ENCODE data around the gene C2orf76. TPM values are rescaled to one million over a fixed set of nuclear protein-coding genes. Genes with fewer than 3 reads are reported as not detected.
"Not testable (repeated sequence)": the region's sequence is repeated elsewhere in the genome, so short reads cannot be mapped to it uniquely, and the experiment has no call there.

Gene C2orf76
- total RNA-seq, 4 donors from 2014 or later = 13.5 to 63.0 (median 21.5) TPM

DNA sequence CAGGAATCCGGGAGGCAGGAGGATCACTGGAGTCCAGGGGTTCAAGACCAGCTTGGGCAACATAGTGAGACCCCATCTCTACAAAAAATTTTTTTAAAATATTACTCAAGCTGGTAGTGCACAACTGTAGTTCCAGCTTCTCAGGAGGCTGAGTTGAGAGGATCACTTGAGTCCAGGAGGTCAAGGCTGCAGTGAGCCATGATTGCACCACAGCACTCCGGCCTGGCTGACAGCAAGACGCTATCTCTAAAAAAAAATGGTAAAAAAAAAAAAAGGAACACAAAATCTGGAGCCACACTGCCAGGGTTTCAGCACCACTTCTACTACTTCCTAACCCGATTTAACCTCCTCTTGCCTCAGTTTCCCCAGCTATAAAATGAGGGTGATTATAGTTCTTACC, 86.0 kb downstream of the C2orf76 start:
- H3K27me3 ChIP-seq = no peaks in the 10 kb centered on the region
- no peak for TF ChIP-seq POLR2A (IDR thresholded peaks at IDR 0.05)
- no peak for TF ChIP-seq CTCF (IDR thresholded peaks at IDR 0.05)
- H3K27ac ChIP-seq = no peak overlapping the region
- no peak overlapping the region for H3K4me3 ChIP-seq
- no peaks in the 10 kb centered on the region for H3K9me3 ChIP-seq
- intact Hi-C loops (cut with DNase I; ENCODE audit: low total_unique reads) = no loop called here
- H3K36me3 ChIP-seq = no peaks in the 10 kb centered on the region
- no peak for DNase-seq
- H3K4me1 ChIP-seq = no peaks in the 10 kb centered on the region

GRCh38 chr2:119279666-119280065, 87.0 kb downstream of the C2orf76 start:
- Histone ChIP-seq H3K27ac (no peak overlapping the region), H3K4me3 (no peak overlapping the region), H3K27me3 (no peaks in the 10 kb centered on the region), H3K4me1 (no peaks in the 10 kb centered on the region), H3K36me3 (no peaks in the 10 kb centered on the region), H3K9me3 (no peaks in the 10 kb centered on the region)
- intact Hi-C loops (cut with DNase I; ENCODE audit: low total_unique reads) = no loop called here
- TF ChIP-seq CTCF (IDR thresholded peaks at IDR 0.05) (no peak), POLR2A (IDR thresholded peaks at IDR 0.05) (no peak)
- no peak for DNase-seq

GRCh38 chr2:119278946-119279345, 87.7 kb downstream of the C2orf76 start:
- intact Hi-C loops (cut with DNase I; ENCODE audit: low total_unique reads) = no loop called here
- H3K4me1 ChIP-seq = no peaks in the 10 kb centered on the region
- H3K9me3 ChIP-seq = no peaks in the 10 kb centered on the region
- TF ChIP-seq CTCF (IDR thresholded peaks at IDR 0.05) (no peak), POLR2A (IDR thresholded peaks at IDR 0.05) (no peak)
- no peaks in the 10 kb centered on the region for H3K27me3 ChIP-seq
- no peak for DNase-seq
- H3K27ac ChIP-seq = no peak overlapping the region
- H3K4me3 ChIP-seq = no peak overlapping the region
- H3K36me3 ChIP-seq = no peaks in the 10 kb centered on the region

- DNase-seq; H3K9me3 ChIP-seq; intact Hi-C loops (cut with DNase I; ENCODE audit: low total_unique reads); H3K4me3 ChIP-seq; H3K27me3 ChIP-seq; H3K4me1 ChIP-seq; H3K36me3 ChIP-seq; H3K27ac ChIP-seq: not testable (repeated sequence)
Measured at GRCh38 chr2:119278385-119278784, 88.2 kb downstream of the C2orf76 start.

DNA sequence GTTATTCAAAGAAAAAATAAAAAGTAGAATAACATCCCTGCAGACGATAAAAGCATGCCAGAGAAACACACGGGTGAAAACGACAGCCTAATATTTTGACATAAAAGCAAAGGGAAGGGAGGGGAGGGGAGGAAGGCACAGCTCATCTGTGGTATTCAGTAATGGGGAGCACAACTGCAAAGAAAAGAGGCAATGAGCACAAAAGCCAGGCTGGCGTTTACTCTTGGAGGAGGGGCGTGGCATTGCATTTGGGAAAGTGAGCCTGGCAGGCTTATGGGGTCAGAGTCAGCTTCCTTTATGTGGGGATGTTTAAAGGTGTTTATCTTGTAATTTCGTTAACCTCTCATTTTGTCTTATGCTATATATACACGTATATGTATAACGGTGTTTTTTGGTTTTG, 89.8 kb downstream of the C2orf76 start:
- no peak overlapping the region for H3K27ac ChIP-seq
- no peak overlapping the region for H3K4me3 ChIP-seq
- no peak for DNase-seq
- H3K36me3 ChIP-seq = no peaks in the 10 kb centered on the region
- TF ChIP-seq CTCF (IDR thresholded peaks at IDR 0.05) (no peak), POLR2A (IDR thresholded peaks at IDR 0.05) (no peak)
- intact Hi-C loops (cut with DNase I; ENCODE audit: low total_unique reads) = no loop called here
- H3K27me3 ChIP-seq = no peaks in the 10 kb centered on the region
- no peaks in the 10 kb centered on the region for H3K9me3 ChIP-seq
- no peaks in the 10 kb centered on the region for H3K4me1 ChIP-seq

DNA sequence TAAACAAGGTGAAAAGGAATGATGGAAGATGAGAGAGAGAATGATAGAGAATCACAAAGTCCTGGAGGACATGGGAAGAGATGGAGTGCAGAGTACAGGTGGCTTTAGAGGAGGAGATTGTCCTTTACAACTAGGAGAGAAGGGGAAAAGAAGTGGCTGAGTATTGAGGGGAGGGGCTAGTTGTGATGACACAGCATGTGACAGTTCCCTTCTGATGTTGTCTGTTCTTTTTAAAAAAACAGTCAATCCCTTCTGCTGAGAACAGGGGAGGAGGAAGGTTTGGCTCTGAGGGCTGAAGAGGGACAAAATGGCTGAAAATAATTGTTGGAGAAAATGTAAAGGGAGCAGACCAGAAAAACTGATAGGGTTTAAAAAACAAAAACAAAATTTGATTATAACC, 99.0 kb downstream of the C2orf76 start:
- Histone ChIP-seq H3K36me3 (no peaks in the 10 kb centered on the region), H3K27me3 (no peaks in the 10 kb centered on the region), H3K4me3 (no peak overlapping the region), H3K9me3 (no peaks in the 10 kb centered on the region), H3K4me1 (no peaks in the 10 kb centered on the region), H3K27ac (no peak overlapping the region)
- DNase-seq = no peak
- TF ChIP-seq CTCF (IDR thresholded peaks at IDR 0.05) = no peak
- no peak for TF ChIP-seq POLR2A (IDR thresholded peaks at IDR 0.05)
- intact Hi-C loops (cut with DNase I; ENCODE audit: low total_unique reads) = no loop called here

All from uterus (tissue), 4 donors.